OCI-LY7 (cell line): ENCODE measurements around the gene ATG4C. TPM values are rescaled to one million over a fixed set of nuclear protein-coding genes. Genes with fewer than 3 reads are reported as not detected.

Experiments
- BruUV-seq: library from RNA; stranded (reverse); fragments of 400-500 nt; replicated peaks from 2 replicates; lab custom pipeline; 2021; lab: Mats Ljungman, UMichigan
- CTCF ChIA-PET: fragments of 300-600 bp; sonication (Branson Sonifier 250); formaldehyde crosslinking; loops from one replicate; lab custom pipeline; 2022; ENCODE audit warnings: antibody characterized with exemption; ENCODE audit not compliant: unreplicated experiment; lab: Charles Lee
- POLR2A ChIA-PET: fragments of 300-600 bp; sonication (Branson Sonifier 250); formaldehyde crosslinking; loops from one replicate; lab custom pipeline; 2022; ENCODE audit warnings: antibody characterized with exemption; lab: Charles Lee
- DNase-seq: peaks from one replicate; pipeline ENCODE4 v3.0.0-alpha.2; 2015; ENCODE audit warnings: low spot score
- H2AFZ ChIP-seq: fragments of 200-600 bp; sonication (generic), shearing (Covaris generic); 2 replicates; pipeline ENCODE4 v1.6.1; 2014; ENCODE audit warnings: mild to moderate bottlenecking, antibody characterized with exemption, low read length, moderate library complexity
- H3K27ac ChIP-seq: fragments of 200-600 bp; sonication (generic); 2 replicates; pipeline ENCODE4 v1.5.1; 2014; ENCODE audit warnings: mixed run types, low read depth, mild to moderate bottlenecking, moderate library complexity, low read length, inconsistent platforms; ENCODE audit not compliant: poor library complexity, severe bottlenecking
- H3K36me3 ChIP-seq: fragments of 200-600 bp; sonication (generic); 2 replicates; pipeline ENCODE4 v1.6.1; 2014; ENCODE audit warnings: mild to moderate bottlenecking, antibody characterized with exemption, low read length, moderate library complexity, mixed read lengths; ENCODE audit not compliant: insufficient read depth
- H3K4me1 ChIP-seq: fragments of 200-600 bp; sonication (generic); 2 replicates; pipeline ENCODE4 v1.5.1; 2014; ENCODE audit warnings: mild to moderate bottlenecking, low read length; ENCODE audit not compliant: insufficient read depth, poor library complexity, severe bottlenecking
- H3K4me2 ChIP-seq: fragments of 200-600 bp; sonication (generic); 2 replicates; pipeline ENCODE4 v1.6.1; 2014; ENCODE audit warnings: mild to moderate bottlenecking, low read length
- H3K4me3 ChIP-seq: fragments of 200-600 bp; sonication (generic); 2 replicates; pipeline ENCODE4 v1.5.1; 2014; ENCODE audit warnings: mild to moderate bottlenecking, low read depth, low read length; ENCODE audit not compliant: poor library complexity, severe bottlenecking
- H3K79me2 ChIP-seq: fragments of 200-600 bp; sonication (generic); 2 replicates; pipeline ENCODE4 v1.6.1; 2016; ENCODE audit warnings: low read depth, mild to moderate bottlenecking, low read length, moderate library complexity, mixed read lengths; ENCODE audit not compliant: insufficient read depth
- H3K9me2 ChIP-seq: fragments of 200-600 bp; sonication (generic); 2 replicates; pipeline ENCODE4 v1.6.1; 2016; ENCODE audit warnings: mild to moderate bottlenecking, low read length, mixed read lengths; ENCODE audit not compliant: insufficient read depth
- H3K9me3 ChIP-seq: fragments of 200-600 bp; sonication (generic); 2 replicates; pipeline ENCODE4 v1.6.1; 2014; ENCODE audit warnings: mild to moderate bottlenecking, mixed run types, low read length, mixed read lengths
- H4K20me1 ChIP-seq: fragments of 200-600 bp; sonication (generic); 2 replicates; pipeline ENCODE4 v1.6.1; 2014; ENCODE audit warnings: mild to moderate bottlenecking, antibody characterized with exemption, low read length, moderate library complexity, mixed read lengths; ENCODE audit not compliant: insufficient read depth
- CTCF ChIP-seq: fragments of 200-600 bp; sonication (generic); conservative IDR thresholded peaks from 2 replicates; pipeline ENCODE4 v1.5.1; 2014; ENCODE audit warnings: mild to moderate bottlenecking, antibody characterized with exemption, low read length, moderate library complexity, mixed read lengths
- EZH2phosphoT487 ChIP-seq: fragments of 200-600 bp; sonication (generic); IDR thresholded peaks from 2 replicates; pipeline ENCODE4 v1.6.1; 2018; ENCODE audit warnings: low read depth, borderline replicate concordance, mild to moderate bottlenecking, mixed run types, antibody characterized with exemption, low read length, moderate library complexity, mixed read lengths
- intact Hi-C: fragments of 100-400 bp; cut with micrococcal nuclease; formaldehyde crosslinking; loops from one replicate; pipeline ENCODE4 v1.10.0; 2022; ENCODE audit not compliant: unreplicated experiment
- total RNA-seq, 2 experiments: library from RNA; depleted of rRNA in 1 of 2; stranded (reverse); fragments of >200 nt in 1 of 2; shearing (Covaris generic) in 1 of 2; gene quantifications; 2 replicates each; pipeline ENCODE4 v1.2.3, GENCODE V29; 2014 to 2022

The ATG4C gene
- total RNA-seq, 2 experiments from 2014 or later = 7.3 to 15.2 TPM

DNA sequence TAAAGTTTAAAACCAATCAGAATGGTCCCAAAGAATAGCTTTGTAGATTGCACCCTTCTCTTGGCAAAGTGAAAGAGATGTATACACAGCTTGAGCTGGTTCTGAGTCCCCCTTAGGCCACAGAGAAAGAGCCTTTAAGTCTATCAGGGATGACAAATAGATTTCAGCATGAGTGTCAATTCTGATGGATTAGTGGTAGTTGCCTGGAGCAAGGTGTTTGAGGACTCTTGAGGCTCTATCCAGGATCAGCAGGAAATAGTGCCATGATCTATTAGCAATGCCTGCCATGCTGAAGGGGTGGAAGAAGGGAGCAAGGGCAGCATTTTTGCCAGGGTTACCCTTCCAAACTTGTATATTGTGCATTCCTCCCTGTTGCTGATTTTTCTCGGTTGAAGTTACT lies 116.6 kb downstream of the ATG4C start:
- Histone ChIP-seq H4K20me1 (no peaks in the 10 kb centered on the region), H3K4me3 (no peak overlapping the region), H3K27ac (no peak overlapping the region), H3K79me2 (no peaks in the 10 kb centered on the region), H3K9me3 (no peaks in the 10 kb centered on the region), H3K9me2 (no peaks in the 10 kb centered on the region), H3K4me2 (no peak overlapping the region), H3K36me3 (no peaks in the 10 kb centered on the region), H3K4me1 (no peaks in the 10 kb centered on the region), H2AFZ (no peak overlapping the region)
- CTCF ChIA-PET = no interaction called here
- POLR2A ChIA-PET = interaction anchor here (0.7 kb wide), 1 partner anchor 311 kb away, joined by 4 read pairs; no protein-coding TSS in a partner anchor
- intact Hi-C loops = no loop called here
- DNase-seq = no peak
- TF ChIP-seq EZH2phosphoT487 (no peak), CTCF (no peak)
- BruUV-seq = no TSS peak

DNA sequence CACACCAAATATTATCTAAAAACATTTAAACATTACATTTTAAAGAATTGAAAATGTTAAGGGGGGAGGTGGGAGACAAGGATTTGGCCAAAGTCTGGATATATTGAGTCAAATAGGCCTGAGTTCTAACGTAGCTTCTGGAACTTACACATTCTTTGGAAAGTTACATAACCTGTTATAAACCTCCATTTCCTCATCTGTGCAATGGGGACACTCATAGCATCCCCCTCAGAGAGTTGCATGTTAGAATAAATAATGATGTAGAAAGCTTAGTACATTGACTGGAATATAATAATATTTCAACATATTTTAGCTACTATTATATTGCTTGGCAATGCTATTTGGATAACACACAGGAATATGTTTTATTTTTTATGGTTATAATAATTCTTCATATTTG lies 117.7 kb downstream of the ATG4C start:
- H3K4me1 ChIP-seq = no peaks in the 10 kb centered on the region
- ChIA-PET POLR2A (interaction anchor here (0.8 kb wide), 2 partner anchors 25 to 76 kb away, joined by 3 read pairs; no protein-coding TSS in a partner anchor), CTCF (no interaction called here)
- H3K9me2 ChIP-seq = no peaks in the 10 kb centered on the region
- no peak overlapping the region for H2AFZ ChIP-seq
- no peaks in the 10 kb centered on the region for H3K79me2 ChIP-seq
- intact Hi-C loops = no loop called here
- no peaks in the 10 kb centered on the region for H3K36me3 ChIP-seq
- no peaks in the 10 kb centered on the region for H4K20me1 ChIP-seq
- no peak overlapping the region for H3K27ac ChIP-seq
- no TSS peak for BruUV-seq
- H3K4me2 ChIP-seq = no peak overlapping the region
- no peak for TF ChIP-seq CTCF
- TF ChIP-seq EZH2phosphoT487 = no peak
- H3K4me3 ChIP-seq = no peak overlapping the region
- no peak for DNase-seq
- no peaks in the 10 kb centered on the region for H3K9me3 ChIP-seq

DNA sequence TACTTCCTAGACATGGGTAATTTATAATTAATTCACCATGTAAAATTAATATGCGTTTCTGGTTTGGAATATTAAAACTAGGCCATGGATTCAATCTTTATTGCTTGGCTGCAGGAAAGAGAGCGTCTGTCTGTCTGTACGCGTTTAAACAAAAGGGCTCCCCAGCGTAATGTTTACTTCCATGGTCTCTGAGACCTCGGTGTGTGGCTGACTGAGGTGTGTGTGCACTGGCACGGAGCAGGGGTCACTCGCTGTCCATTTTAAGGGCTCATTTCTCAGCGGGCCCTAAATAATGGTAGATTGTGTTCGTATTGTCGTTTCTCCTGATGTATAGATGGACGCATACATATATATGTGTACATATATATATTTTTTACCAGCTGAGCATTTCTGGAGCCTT lies 119.6 kb downstream of the ATG4C start:
- no peak for DNase-seq
- Histone ChIP-seq H3K4me1 (no peaks in the 10 kb centered on the region), H3K9me3 (no peaks in the 10 kb centered on the region), H3K36me3 (no peaks in the 10 kb centered on the region), H3K4me2 (no peak overlapping the region), H3K79me2 (no peaks in the 10 kb centered on the region), H3K4me3 (no peak overlapping the region), H3K27ac (no peak overlapping the region), H4K20me1 (no peaks in the 10 kb centered on the region), H2AFZ (no peak overlapping the region), H3K9me2 (no peaks in the 10 kb centered on the region)
- intact Hi-C loops = no loop called here
- ChIA-PET POLR2A (no interaction called here), CTCF (no interaction called here)
- TF ChIP-seq EZH2phosphoT487 (no peak), CTCF (no peak)
- no TSS peak for BruUV-seq
